ENCODE measurements around the gene CADM1.

The CADM1 gene

DNA sequence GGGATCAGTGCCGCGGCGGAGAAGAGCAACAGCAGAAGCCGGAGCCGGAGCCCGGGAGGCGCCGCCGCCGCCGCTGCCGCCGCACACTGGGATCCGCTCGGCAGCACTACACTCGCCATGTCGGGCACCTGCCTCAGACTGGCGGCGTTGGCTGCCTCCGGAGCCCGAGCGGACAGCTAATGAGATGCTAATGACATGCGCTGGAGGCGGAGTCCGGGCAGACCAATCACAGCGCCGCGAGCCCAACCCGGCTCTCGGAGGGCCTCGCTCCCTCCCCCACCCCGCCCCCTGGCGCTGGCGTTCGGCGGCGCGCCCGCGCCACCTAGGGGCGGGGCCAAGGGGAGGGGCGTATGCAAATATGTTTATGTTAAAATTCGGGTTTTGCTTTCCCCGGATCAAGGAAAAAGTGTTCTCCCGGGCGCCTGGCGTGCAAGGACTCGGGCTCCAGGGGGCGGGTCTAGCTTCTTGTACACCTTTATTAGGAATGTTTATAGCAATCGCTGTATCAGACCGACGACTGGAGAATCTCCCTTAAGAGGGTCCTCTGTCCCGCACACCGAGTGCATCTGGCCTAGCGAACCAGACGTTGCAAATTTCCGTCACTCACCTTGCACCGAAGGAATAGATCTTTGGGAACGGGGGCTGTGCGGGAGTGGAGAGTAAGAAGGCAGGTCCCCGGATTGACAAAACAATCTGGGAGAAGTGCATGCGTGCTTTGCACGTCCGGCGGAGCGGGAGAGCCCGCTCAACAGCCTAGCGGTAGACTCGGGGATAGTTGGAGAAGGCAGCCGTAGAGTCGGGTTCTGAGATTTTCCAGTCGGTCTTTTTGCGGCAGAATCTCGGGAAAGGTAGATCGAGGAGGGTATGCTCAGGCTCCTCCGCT is at the start of gene CADM1:
TSS of gene CADM1 (minus strand) at position 140 of the 883 bp plus-strand sequence.
- peak; percentile 85 for DNase-seq

DNA sequence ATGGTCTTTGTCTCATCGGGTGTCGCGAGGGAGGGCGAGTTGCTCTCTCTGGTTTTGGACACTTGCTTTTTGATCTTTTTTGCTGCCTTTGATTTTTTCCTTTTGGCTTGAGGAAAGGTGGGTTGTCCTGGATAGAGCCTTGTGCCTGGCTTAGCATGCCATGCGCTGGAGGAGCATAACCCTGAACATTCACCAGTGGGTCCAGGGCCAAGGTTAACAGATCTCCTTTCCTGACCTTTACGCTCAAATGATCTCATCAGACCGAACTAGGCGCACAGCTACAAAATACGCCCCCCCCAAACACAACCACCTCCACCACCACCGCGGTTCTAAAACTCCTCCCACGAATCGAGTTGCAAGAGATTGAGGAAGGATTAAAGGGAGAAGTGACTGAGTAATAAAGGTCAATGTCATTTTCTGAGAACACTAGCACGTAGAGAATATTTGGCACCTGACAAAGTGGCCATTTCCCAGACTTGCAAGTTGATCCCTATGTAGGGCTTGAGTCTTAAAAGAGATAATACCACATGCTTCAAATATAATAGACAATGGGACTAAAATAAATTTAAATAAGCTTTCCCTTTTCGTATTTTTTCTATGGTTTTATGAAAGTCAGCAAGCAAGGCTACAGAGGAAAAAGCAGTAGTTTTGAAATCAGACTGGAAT is 48.7 kb upstream of the CADM1 start:
- DNase-seq, result no peak

DNA sequence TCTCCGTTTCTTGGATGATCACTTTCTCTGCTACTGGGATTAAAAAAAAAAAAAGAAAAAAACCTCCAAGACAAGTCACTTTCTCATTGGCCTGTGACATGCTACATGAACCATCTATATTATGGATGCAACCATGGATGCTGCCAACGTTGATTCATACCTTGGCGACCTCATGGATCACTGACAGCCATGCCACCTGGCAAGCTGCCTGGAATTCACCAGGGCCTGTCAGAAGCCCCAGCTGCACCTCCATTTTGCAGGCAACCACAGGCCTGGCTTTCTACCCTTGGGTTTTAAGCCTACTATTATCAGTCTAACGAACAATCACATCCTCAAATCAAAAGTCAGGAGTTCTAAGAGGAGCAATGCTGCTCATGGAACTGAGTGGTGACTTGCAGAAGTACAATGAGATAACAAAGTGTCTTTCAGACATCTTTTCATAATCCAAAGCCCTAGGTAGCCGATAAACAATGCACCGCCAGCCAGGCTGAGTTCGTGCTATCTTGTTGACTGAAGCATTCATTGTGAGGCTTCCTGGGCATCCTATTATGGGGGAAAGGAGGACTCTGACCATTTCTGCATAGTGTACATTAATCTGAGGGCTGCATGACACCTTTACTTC is 48.0 kb upstream of the CADM1 start:
- no peak for DNase-seq

DNA sequence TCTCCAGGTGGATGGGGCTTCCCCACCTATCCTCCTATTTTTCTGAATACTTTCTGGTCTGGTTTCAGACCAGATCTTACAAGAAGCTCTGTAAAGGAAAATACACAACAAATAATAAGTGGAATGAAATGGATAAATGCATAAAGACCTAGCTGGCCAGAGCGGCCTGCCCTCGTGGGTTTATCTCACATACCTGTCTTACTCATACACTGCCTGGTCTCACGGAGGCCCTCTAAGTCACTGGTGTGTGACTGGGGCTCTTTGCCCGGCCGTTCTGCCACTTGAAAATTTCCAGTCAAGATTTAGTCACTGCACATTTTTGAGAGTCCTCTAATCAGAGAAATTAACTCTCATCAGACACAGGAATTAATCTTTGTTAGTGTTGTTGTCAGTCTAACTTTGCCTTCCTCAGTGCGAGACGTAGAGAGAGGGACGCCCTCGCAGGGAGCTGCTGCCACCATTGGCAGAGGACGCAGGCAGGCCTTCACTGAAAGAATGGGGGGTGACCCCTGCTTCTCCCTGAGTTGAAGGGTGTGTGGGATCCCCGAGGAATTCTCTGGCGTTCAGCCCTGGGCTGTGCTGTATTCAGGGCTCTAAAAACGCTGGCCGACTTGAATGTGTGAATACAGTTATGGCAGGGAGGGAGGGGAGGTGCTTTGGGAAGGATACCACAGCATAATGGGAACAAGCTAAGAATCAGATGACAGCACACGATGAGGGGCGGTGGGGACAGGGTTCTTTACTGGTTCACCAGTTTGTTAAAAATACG is 46.3 kb upstream of the CADM1 start:
- no peak for DNase-seq

DNA sequence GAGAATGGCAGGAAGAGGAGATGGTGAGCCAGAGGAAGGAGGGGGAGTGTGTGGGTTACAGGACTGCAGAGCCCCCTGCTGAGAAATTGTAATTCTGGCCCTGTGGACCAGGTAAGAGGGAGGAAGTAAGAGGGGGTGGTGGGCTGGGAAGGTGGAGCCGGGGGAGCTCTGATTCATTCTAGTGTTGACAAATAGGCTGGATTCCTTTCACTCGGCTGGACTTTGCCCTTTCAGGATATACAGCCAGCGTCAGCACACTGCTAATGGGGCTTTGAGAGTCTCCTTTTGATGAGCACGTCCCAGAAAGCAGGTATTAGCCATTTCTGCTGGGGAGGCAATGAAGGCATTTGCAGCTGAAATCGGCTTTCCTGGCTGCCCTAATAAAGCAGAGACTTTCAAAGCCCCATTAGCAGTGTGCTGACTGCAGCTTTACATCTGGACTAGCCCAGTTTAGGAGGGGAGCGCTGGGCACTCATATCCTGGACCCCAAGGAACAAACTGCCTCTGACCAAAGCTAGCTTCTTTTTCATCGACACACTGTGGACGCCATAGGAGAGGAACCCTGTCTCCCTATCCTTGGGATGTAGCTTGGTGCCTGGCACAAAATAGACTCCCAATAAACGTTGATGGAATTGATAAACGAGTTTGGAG is 44.8 kb upstream of the CADM1 start:
- DNase-seq, result no peak

DNA sequence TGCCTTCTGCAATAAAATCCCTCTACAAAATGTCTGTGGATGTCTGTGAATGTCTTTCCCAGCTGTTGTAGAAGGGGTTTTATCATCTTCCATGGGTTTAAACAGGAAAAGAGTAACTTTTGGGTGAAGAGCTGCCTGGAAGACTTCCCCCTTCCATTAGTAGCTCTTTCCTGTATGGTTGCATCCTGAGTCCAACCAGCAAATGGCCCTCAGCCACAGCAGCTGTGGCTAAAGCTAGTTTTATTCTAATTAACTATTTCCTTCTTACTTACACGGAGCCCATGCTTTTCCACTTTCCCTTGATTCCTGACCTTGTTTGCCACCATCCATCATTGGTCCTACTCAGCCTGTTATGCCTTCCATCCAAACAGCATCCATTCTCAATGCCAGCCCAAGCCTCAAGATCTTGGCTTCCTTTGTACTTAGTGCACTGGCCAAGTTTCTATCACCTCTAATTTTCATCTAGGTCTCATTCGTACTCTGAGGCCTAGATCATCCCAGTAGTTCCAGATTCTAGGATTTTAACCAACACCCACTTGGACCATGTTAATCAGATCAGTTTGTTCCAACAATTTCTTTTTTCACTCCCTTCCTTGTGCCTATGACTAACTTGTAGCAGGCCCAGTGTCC is 41.5 kb upstream of the CADM1 start:
- DNase-seq, result no peak

DNA sequence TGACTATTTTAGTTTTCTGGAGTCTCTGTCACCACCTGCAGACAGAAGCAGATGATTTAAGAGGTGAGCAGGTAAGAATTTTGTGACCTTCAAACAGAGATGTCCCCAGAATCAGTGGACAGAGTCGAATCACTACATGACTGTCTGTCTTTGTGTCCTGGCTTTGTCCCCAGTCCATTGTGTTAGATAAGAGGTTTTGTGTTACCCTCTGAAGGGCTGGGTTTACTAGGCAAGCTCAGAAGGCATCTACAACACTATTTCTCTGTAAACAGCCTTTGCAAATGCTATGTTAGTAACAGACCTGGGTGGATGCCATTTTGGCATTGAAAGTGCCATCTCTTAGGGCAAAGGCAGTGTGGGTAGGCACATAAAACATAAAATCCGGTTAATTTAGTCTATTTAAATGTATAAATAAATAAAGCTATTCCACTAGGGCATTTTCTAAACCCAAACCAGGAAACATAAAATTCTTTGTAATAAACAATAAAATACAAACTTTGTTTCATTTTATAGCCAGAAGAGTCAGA is 40.3 kb upstream of the CADM1 start:
- no peak for DNase-seq

DNA sequence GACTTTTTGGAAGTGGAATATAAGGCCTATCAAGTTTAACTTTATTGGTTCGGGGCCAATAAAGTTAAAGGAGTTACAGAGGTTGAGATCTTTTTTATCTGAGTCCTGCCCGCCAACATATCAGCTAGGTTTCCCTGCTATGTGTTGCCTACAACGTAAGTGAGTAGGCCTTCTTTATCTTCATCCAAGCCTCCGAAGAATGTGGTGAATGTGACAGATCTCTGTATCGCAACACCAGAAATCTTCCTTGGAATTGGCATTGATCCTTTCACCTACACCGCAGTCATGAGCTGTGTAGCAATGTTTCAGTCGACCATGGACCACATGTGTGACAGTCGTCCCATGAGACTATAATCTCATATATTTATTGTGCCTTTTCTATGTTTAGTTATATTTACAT is 37.3 kb upstream of the CADM1 start:
- no peak for DNase-seq

DNA sequence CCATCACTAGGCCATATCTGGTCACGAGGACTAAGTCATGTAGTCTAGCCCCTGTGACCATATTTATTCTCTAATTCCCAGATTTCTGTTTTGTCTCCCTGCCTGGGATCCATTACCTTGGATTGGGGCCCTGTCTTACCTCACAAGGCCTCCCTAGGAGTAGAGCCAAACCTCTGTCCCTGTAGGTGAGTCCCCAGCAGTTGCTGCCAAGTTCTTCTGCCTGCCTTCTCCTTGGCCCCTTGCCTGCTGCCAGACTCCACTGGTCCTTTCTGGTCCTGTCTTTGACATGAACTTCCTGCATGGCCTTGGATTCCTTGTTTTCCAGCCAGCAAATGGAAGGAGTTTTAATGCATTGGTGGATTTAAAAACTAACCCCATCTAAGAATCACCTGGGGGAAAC is 35.6 kb upstream of the CADM1 start:
- DNase-seq, result no peak

DNA sequence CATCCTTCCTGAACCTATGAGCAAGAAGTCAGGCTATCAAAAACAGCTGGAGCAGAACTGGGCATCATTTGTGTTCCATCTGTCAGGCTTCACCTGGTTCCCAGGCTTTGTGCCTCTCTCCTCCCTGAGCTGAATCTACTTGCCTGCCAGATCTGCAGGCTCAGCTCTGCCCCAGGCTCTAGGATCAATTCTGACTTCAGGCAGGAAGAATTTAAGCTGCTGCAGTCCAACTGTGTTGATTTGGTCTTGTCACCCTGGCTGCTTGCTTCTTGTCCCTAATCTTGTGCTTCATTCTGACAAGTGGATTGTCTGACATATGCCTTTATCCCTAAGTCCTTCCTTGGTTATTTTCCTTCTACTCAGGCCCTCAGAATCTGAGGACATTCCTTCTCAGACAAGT is 31.6 kb upstream of the CADM1 start:
- DNase-seq, result no peak

DNA sequence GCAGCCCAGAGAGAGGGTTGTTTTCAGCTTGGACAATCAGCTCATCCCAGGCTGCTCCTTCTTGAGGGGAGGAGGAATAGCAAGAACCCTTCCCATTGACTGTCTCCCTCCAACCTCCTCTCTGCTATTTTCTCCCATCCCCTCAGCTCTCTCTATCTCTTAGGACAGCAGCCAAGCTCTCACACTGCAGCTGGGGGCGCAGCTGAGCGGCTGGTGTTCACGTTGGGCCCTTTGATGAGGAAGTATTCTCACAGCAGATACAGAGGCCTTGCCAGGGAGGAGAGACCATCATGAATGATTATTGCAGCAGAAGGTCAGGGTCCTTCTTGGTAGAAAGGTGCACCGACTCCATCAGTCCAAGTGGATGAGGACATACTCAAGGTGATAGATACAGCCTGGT is 26.5 kb upstream of the CADM1 start:
- DNase-seq, result no peak

DNA sequence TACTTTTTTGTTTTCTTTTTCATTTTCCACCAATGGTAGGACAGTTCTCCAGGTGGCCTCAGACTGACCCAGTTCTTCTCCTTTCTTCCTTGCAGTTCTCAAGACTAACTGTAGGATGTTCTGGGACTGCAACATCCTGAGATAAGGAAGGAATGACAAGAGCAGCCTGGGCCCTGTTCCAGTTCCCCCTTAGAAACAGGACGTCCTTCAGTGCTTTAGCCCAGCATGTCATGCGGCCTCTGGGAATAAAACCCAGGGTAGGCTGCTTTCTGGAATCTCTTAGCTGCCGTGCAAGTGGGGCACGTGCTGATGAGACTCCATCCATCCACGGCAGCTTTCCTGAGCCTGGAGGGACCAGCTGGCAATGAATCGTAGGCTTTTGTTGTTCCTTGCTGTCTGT is 24.0 kb upstream of the CADM1 start:
- DNase-seq, result no peak

DNA sequence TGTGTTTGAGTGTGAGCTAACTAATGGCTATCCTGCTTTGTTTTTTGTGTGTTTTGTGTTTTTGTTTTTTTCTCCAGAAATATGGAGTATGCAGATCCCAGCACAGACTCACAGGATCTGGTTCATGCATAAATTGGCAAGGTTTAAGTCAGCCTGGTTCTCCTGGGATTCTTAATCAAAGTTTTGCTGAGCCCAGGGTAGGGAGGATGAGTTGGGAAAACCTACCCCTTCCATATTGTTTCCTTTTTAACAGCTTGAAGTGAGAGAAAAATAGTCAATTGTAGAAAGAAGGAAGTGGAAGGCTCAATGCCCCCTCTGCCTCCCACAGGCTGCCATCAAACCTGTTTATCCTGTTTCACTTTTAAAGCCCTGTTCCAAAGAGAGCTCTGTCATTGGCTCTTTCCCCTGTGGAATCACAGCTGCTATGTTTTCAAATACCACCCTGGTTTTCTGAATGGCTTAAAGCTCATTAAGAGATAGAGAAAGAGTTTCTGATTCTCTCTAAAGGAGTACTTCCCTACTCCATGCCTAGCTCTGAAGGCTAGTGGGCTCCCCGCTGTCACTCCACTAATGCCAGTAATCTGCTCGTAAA is 23.4 kb upstream of the CADM1 start:
- no peak for DNase-seq

DNA sequence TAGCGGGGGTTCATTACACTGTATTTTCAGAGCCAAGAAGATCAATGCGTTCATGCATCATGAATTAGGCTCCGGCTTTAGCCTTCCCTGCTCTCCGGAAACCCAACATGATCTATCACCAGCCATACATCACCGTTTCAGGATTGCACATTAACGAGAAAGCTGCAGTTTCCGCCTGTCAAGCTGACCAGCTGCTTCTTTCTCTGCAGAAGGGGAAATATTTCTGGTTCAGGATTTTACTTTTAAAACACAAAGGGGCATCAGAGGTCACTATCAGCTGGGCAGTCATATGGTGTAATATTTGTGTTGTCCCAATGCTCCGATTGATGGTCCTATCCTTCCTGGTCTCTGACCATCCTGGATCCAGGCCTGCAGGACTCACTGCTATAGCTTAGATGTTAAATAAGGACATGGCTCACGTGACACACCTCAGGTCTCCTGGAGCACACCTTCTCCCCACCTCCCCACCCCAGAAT is 21.4 kb upstream of the CADM1 start:
- DNase-seq, result no peak

DNA sequence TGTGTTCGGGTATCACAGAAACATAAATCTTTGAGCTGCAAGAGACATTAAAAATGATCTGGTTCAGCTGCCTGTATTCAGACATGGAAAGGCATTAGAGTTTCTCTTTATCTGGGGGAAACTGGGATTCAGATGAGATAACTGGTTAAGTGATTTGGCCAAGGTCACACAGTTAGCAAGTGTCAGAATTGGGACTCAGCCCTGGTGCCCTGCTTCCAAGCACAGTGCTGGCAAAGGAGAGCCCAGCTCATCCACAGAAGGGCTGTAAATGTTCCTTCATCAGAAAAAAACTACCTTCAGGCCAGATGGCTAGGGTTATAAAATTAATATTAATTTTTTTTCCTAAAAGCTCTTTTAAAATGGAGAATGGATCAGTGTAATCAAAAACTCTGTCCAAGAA is 20.4 kb upstream of the CADM1 start:
- no peak for DNase-seq

DNA sequence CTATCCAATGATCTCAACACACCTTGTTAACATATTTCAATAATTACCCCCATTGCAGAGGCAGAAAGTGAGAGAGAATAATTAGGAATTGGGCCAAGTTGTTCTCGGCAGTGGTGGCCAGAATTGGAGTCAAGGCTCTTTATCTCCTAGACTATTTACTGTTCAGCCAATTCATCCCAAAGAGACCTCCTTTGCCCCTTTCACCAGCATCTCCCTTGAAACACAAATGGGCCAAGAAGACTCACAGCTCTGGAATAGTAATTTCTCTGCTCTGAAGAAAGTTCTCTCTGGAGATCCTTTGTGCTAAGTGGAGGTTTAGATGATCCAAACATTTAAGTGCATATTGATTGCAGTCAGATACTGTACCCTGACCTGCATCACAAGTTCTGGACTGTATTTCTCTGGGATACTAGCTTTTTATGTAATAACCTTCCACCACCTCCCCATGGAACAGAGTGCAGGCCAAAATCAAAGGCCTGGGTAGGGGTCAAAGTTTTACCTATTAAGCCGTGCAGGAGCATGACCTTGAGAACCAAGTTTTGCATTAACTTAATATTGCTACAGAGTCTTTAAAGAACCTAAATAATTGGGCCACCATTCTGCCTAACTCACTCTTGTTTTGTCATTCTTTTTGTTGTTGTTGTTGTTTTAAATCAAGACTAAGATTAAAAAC is 19.6 kb upstream of the CADM1 start:
- DNase-seq, result no peak

DNA sequence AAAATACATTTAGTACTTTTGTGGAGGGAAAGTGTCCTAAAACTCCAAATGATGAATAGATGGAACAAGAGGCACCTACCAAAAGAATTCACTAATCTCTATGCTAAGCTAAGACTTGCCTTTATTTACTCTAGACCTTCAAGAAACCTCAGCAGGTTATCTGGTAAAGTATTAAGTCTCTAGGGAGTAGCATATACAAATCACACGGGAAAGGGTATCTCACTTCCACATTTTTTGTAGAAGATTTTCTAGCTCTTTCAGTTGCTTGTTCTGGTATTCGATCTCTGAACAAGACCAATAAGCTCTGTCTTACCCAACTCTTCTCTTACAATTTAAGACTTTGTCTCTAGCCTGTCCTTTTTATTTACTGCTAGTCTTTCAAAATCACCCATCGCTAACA is 18.1 kb upstream of the CADM1 start:
- no peak for DNase-seq

DNA sequence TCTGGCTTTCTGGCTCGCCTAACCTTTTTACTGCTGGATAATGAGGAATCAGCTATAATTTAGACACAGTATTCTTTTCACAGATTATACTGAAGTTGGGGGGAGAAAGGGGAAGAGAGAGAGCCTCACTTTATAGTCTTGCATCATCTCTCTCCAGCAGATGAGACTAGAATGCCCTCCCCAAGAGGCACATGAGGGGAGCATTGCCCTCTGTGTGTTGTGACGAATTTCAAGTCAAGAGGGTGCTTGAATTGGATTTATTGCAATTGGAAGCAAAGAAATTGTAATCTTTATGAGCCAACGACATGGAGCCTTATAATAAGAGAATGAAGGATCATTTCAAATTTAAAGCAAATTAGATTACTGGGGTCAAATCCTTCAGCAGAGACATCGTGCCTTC is 17.6 kb upstream of the CADM1 start:
- no peak for DNase-seq

DNA sequence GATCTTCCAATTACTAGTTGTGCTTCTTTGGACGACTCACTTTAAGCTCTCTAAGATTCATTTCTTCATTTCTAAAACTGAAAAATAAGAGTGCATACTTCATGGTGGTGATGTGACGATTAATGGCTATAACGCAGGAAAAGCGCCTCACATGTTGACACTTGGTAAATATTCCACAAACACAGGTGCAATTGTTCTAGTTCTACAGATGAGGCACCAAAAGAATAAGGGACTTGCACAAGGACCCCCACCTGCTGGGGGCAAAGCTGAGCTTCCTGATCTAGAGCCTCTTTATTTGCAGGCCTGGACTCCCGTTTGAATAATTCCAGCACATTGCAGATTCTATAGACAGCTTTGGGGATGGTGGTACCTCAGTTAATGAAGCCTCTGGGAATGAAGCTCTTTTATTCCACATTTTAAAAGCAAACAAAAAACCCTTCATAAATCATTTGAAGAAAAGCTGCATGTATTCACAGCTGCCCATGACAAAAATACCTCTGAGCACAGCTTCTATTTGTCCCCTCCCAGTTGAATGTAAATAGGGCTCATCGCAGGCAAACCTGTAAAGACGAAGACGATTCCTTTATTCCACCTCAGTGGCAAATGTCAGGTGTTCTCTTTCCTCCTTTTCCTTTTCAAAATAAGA is 14.9 kb upstream of the CADM1 start:
- DNase-seq, result no peak

DNA sequence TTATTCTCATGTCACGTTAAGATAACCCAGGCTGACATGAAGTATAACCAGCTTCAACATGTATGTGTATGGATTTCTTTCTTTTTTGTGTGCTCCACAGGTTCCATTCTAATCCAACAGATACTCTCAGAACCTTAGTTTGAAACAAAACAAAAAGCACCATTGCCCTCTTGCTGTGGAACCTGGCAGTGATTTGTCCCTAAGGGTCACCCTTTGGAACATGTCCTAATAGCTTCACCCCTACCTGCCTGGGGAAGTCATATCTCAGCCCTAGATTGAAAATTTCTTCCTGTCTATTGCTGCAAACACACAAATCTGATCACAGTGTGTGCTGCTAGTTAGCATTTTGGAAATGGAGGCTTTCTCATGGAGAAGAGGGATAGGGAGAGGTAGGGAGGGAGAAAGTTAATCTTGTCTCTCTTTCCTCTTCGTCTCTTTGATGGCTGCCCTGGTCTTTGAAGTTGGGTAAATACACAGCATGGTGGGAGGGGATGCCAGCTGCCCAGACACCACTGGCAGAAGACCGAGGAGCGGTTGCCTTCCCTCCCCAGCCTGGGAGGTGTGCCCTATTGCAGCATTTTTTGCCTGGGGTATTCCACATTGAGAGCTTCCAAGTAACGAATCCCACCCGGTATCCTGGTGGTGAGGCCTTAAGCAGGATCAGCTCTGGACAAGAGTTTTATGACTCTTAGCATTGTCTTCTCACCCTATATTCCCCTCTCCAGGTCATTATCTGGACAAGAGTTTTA is 11.6 kb upstream of the CADM1 start:
- no peak for DNase-seq

Data from DMS 273 treated with DMSO at 0.1 percent for 48 hours (cell line).